PC-9 (cell line): ENCODE measurements around the gene TMEM9.

Experiments
- EZH2 ChIP-seq: fragments of 200-600 bp; sonication (generic); IDR thresholded peaks from 2 replicates; pipeline ENCODE4 v1.8.0; 2017; ENCODE audit warnings: antibody characterized with exemption, low read depth
- TF ChIP-seq, protein P1 (sequence below): fragments of 200-600 bp; sonication (generic); conservative IDR thresholded peaks from 2 replicates; pipeline ENCODE4 v1.6.1; 2017; ENCODE audit warnings: mixed run types, antibody characterized with exemption, mild to moderate bottlenecking, moderate library complexity

DNA sequence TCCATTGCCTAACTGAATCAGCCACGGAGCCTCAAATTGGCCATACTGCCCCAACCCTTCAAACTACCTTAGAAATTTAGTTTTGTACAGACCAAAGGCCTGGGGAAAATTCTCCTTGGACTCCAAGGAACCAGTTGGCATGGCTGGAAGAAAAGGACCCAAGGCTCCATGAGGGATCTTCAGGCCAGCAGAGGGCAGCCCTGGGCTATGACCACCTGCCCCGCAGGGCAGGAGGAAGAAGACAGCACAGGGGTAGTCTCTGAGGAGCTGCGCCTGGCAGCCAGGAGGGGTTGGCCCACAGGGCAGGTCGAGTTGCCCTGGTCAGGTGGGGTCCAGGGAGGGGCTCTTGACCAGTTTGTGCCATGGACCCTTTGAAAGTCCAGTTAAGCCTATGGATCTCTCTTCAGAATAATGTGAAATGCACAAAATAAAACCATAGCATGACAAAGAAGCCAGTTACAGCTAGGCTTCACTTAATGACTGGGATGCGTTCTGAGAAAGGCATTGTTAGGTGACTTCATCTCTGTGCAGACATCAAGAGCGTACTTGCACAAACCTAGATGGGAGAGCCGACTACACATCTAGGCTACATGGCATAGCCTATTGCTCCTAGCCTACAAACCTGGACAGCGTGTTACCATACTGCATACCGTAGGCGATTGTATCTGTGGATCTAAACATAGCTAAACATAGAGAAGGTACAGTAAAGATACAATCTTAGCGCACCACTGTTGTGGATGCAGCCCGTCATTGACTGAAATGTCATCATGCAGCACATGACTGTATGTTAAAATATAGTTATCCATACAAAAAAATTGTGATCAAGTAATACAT, 68.2 kb downstream of the TMEM9 start:
- TF ChIP-seq, protein P1, sequence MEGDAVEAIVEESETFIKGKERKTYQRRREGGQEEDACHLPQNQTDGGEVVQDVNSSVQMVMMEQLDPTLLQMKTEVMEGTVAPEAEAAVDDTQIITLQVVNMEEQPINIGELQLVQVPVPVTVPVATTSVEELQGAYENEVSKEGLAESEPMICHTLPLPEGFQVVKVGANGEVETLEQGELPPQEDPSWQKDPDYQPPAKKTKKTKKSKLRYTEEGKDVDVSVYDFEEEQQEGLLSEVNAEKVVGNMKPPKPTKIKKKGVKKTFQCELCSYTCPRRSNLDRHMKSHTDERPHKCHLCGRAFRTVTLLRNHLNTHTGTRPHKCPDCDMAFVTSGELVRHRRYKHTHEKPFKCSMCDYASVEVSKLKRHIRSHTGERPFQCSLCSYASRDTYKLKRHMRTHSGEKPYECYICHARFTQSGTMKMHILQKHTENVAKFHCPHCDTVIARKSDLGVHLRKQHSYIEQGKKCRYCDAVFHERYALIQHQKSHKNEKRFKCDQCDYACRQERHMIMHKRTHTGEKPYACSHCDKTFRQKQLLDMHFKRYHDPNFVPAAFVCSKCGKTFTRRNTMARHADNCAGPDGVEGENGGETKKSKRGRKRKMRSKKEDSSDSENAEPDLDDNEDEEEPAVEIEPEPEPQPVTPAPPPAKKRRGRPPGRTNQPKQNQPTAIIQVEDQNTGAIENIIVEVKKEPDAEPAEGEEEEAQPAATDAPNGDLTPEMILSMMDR = peak; percentile 75
- no peak for TF ChIP-seq EZH2
